Stimulated activated CD4-positive, alpha-beta T cell treated with anti-CD3 and anti-CD28 coated beads, Interleukin-1b, Interleukin-23, amount 100 ng/mL, for 4 hours (primary cell): Measurements from ENCODE around the gene GLTPD2.
A peak's percentile ranks its signal among the peaks of the same experiment; 100 is the strongest.

Experiments
- DNase-seq, 2 donors: peaks; one replicate each; pipeline ENCODE4 v3.0.0-alpha.2; 2020; ENCODE audit warnings: low read depth in 2 of 2

Gene GLTPD2

DNA sequence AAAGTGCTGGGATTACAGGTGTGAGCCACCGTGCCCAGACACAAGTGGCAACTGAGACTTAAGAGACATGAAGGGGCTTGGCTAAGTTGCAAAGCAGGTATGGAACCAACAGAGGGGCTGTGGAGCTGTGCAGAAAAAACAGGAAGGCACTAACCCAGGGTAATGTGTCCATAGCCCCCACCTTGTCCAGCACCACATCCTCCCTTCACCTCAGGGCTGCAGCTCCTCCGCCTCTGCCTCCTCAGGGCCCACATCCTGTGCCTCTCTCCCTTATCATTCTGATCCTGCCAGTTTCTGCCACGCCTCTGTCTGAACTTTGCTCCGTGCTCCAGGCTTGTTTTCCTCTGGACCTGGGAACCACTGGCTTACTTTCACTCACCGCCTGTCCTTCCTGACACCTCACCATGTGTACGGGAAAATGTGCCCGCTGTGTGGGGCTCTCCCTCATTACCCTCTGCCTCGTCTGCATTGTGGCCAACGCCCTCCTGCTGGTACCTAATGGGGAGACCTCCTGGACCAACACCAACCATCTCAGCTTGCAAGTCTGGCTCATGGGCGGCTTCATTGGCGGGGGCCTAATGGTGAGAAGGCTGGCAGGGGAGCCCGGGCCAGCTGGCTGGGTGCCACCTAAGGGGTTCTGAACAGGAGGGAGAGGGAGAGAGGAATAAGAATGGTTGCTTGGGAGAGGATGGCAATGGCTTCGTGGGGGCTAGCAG lies 17.1 kb upstream of the GLTPD2 start, which contains the start of gene TM4SF5:
TSS of gene TM4SF5 (plus strand) at position 368 of the 716 bp plus-strand sequence. CDS start at position 405, 37 bp downstream.
- no peak for DNase-seq

DNA sequence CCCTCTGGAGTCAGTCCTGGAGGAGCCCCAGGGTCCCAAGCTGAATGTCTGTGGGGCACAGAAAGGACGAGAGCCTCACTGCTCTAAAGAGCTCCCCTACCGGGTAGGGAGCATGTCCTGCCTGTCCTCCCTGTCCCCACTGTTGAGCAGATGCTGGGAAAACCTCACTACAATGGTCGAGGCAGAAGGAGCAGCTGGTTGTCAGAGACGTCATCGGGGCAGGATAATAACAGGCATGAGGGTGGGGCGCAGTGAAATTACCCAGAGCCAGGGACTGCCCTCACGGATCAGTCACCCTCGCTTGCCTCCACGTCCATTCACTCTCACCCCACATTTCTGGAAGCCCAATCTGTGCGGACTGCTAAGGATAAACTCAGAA lies 16.5 kb upstream of the GLTPD2 start:
- no peak for DNase-seq

DNA sequence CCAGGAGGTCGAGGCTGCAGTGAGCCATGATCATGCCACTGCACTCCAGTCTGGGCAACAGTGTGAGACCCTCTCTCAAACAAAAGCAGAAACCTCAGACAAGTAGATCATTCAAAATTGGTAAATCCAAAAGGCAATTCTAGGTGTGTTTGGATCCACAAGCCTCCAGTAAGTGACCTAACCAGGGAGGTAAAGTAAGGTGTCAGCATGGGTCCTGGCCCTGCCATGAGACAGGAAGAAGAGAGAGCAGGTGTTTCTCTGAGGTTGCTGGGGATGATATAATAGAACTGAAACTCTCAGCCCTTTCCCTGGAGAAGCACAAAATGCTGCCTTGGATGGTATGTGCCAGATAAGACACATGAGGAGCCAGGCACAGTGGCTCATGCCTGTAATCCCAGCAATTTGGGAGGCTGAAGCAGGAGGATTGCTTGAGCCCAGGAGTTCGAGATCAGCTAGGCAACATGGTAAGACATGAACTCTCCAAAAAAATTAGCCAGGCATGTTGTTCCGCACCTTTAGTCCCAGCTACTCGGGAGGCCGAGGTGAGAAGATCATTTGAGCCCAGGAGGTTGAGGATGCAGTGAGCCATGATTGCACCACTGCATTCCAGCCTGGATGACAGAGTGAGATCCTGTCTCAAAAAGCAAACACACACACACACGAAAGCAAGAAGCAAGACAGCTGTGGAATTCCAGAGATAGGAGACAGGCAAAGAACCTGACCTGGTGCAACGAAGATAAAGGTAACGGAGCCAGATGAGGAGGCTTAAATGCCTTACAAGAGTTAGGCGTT lies 10.6 kb upstream of the GLTPD2 start:
- DNase-seq, result no peak

DNA sequence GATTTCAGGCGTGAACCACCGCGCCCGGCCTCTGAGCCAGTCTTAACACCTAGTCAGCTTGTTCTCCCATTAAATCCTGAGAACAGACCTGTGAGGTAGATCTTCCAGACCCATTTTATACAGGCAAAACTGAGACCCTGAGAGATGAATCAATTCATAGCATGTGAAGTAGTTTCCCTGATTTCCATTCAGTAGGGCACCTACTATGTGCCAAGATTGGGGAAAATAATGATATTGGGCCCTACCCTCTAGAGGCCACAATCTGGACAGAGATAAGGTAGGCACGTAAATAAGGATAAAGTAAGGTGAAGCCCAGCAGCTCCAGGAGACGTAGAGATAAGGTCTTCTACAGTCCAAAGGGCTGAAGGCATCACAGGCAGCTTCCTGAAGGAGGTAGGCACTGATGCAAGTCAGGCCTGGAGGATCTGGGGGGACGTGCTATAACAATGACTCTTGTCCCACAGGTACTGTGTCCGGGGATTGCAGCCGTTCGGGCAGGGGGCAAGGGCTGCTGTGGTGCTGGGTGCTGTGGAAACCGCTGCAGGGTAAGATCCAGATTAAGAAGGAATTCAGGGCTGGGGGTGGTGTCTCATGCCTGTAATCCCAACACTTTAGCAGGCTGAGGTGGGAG lies 8.3 kb upstream of the GLTPD2 start:
- DNase-seq, result no peak

DNA sequence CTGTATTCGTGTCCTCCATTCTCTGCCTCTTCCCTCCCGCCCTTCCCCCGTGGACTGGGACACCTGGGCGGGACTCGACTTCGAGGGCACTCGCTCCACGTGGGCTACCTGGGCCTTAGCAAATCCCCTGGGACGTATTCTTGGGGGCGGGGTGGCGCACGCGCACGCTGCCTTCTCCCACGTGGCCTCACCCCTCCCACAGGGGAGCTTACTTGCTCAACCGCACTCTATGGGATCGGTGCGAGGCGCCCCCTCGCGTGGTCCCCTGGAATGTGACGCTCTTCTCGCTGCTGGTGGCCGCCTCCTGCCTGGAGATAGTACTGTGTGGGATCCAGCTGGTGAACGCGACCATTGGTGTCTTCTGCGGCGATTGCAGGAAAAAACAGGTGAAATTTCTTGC lies 6.1 kb upstream of the GLTPD2 start:
- no peak for DNase-seq

DNA sequence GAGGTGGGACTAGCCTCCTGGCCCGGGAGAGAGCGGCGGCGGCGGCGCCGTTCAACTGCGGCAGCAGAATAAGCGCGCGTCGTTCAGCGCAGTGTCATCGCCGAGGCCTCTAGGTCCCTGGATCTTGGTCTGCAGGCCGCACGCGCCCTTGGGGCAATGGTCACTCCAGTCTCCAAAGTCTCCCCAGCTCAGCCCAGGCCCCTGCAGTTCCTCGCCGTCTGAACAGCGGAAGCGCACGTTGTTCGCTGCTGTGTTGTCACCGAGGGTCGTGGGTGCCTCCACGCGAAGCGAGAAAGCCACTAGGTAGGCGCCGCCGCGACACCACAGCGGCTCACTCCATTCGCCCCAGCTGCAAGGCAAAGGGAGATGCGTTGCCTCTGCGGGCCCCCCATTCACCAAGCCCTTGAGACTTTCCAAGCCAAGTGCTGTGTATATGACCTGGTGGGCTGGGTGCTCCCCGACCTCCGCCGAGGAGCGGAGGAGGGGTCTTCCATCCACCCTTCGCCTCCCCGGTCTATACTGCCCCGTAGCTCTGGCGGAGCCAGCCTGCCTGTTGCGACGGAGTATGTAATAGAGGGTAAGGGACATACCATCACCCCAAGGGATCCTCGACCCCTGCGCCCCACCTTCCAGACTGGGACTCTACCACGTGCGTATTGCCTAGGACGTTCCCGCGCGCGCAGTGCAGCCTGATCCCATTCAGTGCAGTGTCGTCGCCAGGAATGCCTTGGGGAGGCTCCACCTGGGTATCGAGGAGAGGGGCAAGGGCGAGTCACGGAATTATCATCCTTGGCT lies 3.3 kb upstream of the GLTPD2 start:
- no peak for DNase-seq

DNA sequence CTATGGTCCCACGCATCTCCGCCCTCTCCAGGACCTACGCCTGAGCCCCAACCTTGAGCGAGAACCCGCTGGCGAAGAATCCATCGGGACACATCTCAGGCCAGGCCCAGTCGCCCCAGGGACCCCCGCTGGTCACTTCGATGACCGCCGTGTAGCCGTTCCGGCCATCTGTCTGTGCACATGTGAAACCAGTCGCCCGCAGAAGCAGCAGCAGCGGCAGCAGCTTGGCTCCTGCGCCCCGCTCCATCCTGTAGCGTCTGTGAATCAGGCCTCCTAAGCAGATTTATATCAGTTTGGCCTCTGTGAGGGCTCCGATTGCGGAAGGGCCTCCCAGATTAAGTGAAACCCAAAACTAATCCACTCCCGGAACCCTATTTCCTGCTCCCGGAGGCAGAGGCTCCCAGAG lies 2.7 kb upstream of the GLTPD2 start, which contains the start of gene VMO1:
TSS of gene VMO1 (minus strand) at position 259 of the 406 bp plus-strand sequence. CDS start at position 247, 12 bp downstream.
- DNase-seq, result no peak

DNA sequence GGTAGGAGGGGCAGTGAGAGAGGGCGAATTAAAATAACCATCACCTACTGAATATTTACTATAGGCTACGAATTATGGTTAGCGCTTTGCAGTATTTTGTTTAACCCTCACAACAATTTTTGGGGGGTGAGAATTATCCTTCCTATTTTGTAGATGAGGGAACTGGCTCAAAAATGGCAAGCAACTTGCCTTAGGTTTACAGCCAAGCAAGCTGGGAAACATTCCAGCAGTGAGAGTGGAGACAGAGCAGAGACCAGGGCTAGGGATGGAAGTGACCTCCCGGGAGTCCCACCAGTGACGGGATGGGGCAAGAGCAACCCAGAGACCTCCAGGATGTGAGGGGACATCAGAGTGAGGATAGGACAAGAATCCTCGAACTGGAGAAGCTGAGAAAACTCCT lies 2.2 kb upstream of the GLTPD2 start:
- DNase-seq, result no peak

DNA sequence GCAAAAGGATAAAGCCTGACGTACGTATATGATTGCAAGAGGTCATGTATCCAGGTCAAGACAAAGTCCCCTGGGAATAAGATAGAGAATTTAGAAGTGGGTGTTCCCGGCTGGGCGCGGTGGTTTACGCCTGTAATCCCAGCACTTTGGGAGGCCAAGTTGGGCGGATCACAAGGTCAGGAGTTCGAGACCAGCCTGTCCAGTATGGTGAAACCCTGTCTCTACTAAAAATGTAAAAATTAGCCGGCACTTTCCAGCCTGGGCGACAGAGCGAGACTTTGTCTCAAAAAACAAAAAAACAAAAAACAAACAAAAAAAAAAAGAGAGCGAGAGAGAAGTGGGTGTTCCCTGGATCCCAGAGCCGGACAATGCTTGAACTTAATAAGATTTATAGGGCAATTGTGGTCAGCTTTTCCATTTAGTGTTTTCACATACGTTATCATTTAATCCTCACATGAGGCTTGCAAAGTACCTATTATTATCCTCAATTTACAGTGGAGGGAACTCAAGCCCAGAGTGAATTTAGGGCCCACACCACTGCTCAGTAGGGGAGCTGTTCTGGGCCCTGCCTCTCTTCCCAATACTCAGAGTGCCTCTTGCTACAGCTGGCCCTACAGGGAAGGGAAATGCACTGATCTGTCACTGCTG lies 481 bp upstream of the GLTPD2 start:
- DNase-seq, result no peak

DNA sequence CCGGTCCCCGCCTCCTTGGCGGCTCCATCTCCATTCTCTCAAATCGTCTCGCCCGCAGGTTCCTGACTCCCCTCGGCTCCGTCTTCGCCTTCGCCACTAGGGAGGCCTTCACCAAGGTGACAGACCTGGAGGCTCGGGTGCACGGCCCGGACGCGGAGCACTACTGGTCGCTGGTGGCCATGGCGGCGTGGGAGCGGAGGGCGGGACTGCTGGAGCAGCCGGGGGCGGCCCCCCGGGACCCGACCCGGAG lies 862 bp downstream of the GLTPD2 start:
- DNase-seq, result no peak

DNA sequence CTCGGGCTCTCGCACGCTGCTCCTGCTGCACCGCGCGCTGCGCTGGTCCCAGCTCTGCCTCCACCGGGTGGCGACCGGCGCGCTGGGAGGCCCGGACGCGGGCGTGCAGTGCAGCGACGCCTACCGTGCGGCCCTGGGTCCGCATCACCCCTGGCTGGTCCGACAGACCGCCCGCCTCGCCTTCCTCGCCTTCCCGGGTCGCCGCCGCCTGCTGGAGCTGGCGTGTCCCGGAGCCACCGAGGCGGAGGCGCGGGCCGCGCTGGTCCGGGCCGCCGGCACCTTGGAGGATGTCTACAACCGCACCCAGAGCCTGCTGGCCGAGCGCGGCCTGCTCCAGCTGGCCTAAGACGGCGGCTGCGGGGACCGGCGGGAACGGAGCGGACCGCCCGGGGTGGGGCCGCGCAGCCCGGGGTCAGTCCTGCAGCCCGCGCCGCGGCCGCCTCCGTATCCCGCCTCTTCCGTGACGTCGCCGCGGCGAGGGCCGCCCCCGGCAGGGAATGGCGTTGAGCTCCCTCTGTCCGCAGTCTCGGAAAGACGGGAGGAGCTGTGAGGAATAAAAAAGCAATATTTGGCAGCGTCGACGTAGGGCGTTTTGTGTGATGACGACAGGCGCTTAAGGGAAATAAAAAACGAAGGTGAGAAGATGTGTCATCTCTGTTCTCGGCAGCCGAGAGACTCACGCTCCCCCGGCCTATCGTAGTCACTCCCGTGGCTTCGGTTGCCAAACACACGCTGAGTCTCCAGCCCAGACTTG lies 1.4 kb downstream of the GLTPD2 start:
- DNase-seq, result peak; percentile 61 to 71

DNA sequence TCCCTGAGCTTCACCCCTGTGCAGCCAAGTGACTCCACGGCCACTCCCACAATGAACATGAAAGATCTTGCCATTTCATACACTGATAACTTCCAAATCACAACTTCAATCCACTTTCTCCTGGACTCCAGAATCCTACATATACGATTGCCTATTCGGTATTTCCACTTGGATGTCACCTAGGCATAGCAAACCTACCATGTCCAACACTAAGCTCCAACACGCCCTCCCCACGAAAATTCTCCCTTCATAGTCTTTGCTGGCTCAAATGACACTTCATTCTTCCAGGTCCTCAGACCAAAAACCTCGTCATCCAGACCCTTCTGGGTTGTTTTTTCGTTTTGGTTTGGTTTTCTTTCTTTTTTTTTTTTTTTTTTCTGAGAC lies 1.9 kb downstream of the GLTPD2 start:
- no peak for DNase-seq

DNA sequence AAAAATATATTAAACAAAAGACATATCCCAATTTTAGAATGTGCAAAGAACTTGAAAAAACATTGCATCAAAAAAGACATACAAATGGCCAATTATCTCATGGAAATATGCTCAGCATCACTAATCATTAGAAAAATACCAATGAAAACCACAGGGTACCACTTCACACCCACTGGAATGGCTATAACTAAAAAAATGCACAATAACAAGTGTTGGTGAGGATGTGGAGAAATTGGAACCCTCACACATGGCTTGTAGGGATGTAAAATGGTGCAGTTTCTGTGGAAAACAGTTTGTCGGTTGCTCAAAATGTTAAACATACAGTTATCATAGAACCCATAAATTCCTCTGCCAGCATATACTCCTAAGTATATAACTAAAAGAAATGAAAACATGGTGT lies 6.4 kb downstream of the GLTPD2 start:
- DNase-seq, result no peak

DNA sequence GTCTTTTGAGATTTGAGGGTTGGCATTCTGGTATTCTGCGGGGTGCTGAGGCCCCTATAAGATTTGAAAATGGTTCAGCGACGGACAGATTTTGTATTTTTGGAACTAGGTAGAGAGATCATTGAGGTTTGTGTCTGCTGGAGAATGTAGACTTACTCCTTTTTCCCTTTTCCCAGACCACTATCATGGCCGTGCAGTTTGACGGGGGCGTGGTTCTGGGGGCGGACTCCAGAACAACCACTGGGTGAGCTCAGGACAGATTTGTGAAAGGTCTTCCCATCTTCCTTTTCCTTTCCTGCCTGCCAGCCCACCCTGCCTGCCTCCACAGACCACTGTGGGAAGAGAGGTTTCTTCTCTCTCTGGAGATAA lies 7.8 kb downstream of the GLTPD2 start:
- no peak for DNase-seq

DNA sequence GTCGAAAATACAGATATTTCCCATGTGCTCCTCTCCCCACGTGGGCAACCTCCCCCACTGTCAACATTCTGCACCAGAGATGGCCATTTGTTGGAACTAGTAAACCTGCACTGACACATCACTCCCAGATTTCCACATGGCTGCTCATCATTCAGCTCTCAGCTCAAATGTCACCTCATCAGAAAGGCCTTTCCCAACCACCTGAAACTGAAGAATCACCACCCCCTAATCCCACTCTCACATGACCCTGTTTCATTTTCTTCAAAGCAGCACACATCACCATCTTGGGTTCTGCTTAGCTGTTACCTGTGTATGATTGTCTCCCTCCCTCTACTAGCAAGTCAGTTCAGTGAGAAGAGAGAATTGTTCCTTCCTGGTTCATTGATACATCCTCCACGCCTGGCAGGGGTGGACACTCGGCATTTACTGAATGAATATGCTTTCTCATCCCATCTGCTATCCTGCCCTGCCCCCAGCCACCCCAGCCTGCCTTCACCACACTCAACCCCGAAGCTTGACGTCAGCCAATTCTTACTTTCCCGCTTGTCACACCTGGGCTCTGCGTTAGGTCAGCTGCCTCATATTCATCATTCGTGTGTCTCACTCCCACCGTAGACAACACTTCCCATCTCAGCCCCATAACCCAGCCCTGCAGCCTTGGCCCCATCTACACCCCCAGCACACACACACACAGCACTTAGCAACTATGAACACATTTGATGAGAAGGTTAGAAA lies 11.9 kb downstream of the GLTPD2 start:
- no peak for DNase-seq

DNA sequence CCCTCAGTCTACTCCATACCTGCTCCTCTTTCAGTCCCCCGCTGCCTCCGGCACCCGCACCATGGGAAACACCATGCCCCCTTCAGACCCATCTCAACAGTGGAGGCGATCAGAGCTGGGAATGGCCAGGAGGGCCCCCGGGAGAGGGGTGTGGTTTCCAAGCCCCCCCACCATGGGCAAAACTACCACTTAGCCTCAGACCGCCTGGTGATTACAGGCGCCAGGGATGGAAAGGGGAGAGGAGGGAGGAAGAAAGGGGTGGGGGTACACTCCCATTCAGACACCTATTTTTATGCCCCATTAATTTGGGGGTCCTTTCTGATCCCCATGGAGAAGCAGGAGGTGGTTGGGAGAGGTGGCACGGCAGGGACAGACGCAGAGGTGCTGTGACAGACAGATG lies 13.5 kb downstream of the GLTPD2 start, which contains the start of gene C17orf114:
TSS of gene C17orf114 (minus strand) at position 101 of the 400 bp plus-strand sequence.
- DNase-seq, result no peak

DNA sequence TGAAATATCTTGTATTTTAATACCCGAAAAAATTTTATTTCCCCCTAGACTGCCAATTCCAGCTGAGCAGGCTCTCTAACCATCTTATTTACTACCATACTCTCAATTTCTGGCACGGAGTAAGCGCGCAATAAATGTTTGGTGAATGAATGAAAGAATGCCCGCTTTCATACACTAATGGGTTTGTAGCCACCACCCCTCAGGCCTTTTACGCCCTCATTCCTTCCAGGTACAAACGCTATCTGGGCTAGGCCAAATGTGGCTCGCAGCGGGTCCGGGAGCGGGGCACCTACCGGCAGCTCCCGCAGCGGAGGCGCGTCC lies 17.7 kb downstream of the GLTPD2 start:
- DNase-seq, result no peak

DNA sequence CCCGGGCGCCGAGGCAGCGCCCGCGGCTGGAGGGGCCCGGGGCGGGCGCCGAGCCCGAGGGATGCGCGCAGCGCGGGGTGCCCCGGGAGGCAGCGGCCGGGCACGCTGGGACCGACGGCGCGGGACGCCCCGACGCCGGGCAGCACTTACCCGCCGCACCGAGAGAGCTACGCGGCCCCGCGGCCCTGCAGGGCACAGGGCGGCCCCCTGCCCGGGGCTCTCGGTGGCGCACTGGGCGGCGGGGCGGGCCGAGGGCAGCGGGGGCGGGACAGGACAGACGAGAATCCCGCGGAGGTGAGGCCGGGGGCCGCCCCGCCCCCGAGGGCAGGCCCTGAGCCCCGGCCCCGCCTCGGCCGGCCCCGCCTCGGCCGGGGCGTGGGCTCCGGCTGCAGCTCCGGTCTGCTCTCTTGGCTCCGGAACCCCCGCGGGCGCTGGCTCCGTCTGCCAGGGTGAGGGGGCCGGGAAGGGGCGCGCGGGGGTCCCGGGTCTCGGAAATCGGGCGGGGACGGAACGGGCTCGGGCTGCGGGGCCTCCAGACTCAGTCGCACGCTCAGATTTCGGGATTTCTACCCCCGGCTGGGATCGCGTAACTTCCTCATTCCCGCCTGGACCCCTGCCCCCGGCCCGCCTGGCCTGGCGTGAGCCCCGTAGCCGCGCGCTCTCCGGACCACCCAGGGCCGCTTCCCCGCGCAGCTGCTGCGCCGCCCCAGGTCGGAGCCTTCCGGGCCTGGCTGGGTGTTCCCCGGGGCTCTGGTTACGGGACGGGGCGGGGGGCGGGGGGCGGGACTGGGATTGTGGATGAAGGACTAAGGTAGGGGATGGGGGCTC lies 18.2 kb downstream of the GLTPD2 start, which contains the start of gene PLD2:
TSS of gene PLD2 (plus strand) at position 376 of the 828 bp plus-strand sequence. CDS start 621 bp downstream, outside the sequence.
- DNase-seq, result peak; percentile 76 to 87
